Muscle of arm (tissue), 12 donors: ENCODE data around the gene HES6. TPM values are rescaled to one million over a fixed set of nuclear protein-coding genes. Genes with fewer than 3 reads are reported as not detected.
"Not testable (repeated sequence)": the region's sequence is repeated elsewhere in the genome, so short reads cannot be mapped to it uniquely, and the experiment has no call there.

Source experiments
- DNase-seq: peaks from one replicate; pipeline ENCODE4 v3.0.0-alpha.2; 2013
- polyA plus RNA-seq, 12 donors: library from polyadenylated mRNA; unstranded; fragments of 120-200 nt; gene quantifications; one replicate each; pipeline ENCODE4 v1.2.1, GENCODE V29; 2013; ENCODE audit not compliant: insufficient read length in 12 of 12

Gene HES6
- polyA plus RNA-seq, 12 donors: 5.9 to 53.7 (median 15.5) TPM; not detected in 1

- no peak for DNase-seq
Observed at GRCh38 chr2:238278626-238279323, 38.9 kb upstream of the HES6 start.

GRCh38 chr2:238277695-238278094 lies 37.9 kb upstream of the HES6 start:
- no peak for DNase-seq

GRCh38 chr2:238274152-238274865 lies 34.5 kb upstream of the HES6 start:
- DNase-seq: no peak

GRCh38 chr2:238273433-238273832 lies 33.6 kb upstream of the HES6 start:
- not testable (repeated sequence) for DNase-seq

GRCh38 chr2:238272156-238272555 lies 32.3 kb upstream of the HES6 start:
- no peak for DNase-seq

- not testable (repeated sequence) for DNase-seq
Observed at GRCh38 chr2:238271686-238272085, 31.8 kb upstream of the HES6 start.

- no peak for DNase-seq
Observed at GRCh38 chr2:238271061-238271554, 31.3 kb upstream of the HES6 start.

GRCh38 chr2:238270606-238271005 lies 30.8 kb upstream of the HES6 start:
- no peak for DNase-seq

GRCh38 chr2:238269741-238270140 lies 29.9 kb upstream of the HES6 start:
- DNase-seq: no peak

GRCh38 chr2:238267884-238268680 lies 28.2 kb upstream of the HES6 start:
- no peak for DNase-seq

- DNase-seq: no peak
Observed at GRCh38 chr2:238267341-238267710, 27.5 kb upstream of the HES6 start.

GRCh38 chr2:238265605-238266004 lies 25.8 kb upstream of the HES6 start:
- no peak for DNase-seq

GRCh38 chr2:238264072-238264460 lies 24.2 kb upstream of the HES6 start:
- DNase-seq: no peak

GRCh38 chr2:238263204-238264071 lies 23.6 kb upstream of the HES6 start:
- DNase-seq: peak; percentile 93

GRCh38 chr2:238262496-238263122 lies 22.8 kb upstream of the HES6 start:
- DNase-seq: no peak

GRCh38 chr2:238261718-238262375 lies 22.0 kb upstream of the HES6 start:
- no peak for DNase-seq

GRCh38 chr2:238260883-238261282 lies 21.0 kb upstream of the HES6 start:
- no peak for DNase-seq

- no peak for DNase-seq
Observed at GRCh38 chr2:238259061-238260020, 19.5 kb upstream of the HES6 start.
